Esophagus muscularis mucosa (tissue), 4 donors: ENCODE measurements around the gene MYRIP.

Experiments
- CTCF ChIP-seq, 3 experiments: fragments of 200-600 bp in 2 of 3; fragments of 450-650 bp in 1 of 3; sonication (generic) in 2 of 3; IDR thresholded peaks; one replicate each; pipeline ENCODE4 v1.5.1; 2017 to 2019; ENCODE audit warnings: antibody characterized with exemption in 3 of 3, mild to moderate bottlenecking in 2 of 3, moderate library complexity in 1 of 3
- EP300 ChIP-seq: sonication (generic); formaldehyde crosslinking; IDR thresholded peaks from one replicate; pipeline ENCODE4 v1.6.1; 2017; ENCODE audit warnings: antibody characterized with exemption
- POLR2A ChIP-seq: fragments of 450-650 bp; IDR thresholded peaks from one replicate; pipeline ENCODE4 v1.6.1; 2017; ENCODE audit warnings: antibody characterized with exemption, moderate library complexity, mild to moderate bottlenecking, low read depth
- POLR2AphosphoS5 ChIP-seq, 2 donors: sonication (generic); formaldehyde crosslinking; IDR thresholded peaks; one replicate each; pipeline ENCODE4 v1.6.1; 2017; ENCODE audit warnings: antibody characterized with exemption in 2 of 2

GRCh38 chr3:40167958-40168357 is 358.5 kb downstream of the MYRIP start:
- no peak for TF ChIP-seq POLR2A
- no peak for TF ChIP-seq CTCF (IDR thresholded peaks at IDR 0.05)
- no peak for TF ChIP-seq EP300
- TF ChIP-seq POLR2AphosphoS5 (IDR thresholded peaks at IDR 0.05): no peak
